NCI-H1048 (cell line): ENCODE data around the gene NNAT.

ENCODE experiments used
- DNase-seq: peaks from one replicate; lab custom pipeline; 2025; lab: John Stamatoyannopoulos, UW

NNAT gene

DNA sequence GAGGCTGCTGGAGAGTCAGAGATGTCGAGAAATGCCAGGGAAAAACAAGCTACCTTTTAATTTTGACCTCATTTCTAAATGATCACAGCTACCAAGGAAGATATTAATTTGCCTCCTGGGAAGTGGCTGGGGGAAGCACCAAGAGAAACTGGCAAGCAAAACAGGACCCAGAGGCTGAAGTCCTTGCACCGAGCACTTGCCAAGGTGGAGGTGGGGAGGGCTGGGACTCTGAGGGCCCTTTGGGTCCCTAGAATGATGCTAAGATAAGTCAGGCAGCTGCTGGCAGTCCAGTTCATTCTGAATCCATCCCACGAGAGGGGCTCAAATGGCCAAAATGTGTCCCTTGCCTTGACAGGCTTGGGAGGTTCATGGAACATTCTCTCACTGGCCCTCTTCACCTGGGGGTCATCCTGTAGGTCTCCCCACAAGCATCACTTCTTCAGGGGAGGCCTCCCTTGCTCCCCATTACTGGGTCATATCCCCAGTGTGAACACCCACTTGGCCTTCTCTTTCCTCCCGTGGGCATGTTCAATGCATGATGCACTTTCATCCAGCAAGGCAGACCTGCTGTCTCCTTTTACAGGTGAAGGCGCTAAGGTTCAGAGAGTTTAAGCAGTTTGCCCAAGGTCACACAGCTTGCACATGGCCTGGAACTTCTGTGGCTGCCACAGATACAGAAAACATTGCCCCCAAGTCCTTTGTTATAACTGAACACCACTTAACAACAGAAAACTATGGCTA lies 45.7 kb downstream of the NNAT start:
- DNase-seq = no peak

DNA sequence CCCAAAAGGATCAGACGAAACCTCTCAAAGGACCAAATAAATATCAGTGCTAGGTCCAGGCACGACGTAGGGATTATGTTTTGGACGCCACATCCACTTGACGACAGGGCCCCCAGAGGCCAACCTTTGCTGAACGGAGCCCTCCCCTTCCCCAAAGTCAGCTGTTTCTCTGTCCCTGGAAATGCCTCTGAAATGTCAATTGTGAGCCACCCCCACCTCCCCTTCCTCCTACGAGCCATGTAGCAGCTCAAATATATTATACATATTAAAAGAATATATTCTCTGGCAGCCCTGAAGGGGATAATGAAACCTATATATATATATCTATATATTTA lies 46.2 kb downstream of the NNAT start:
- no peak for DNase-seq

DNA sequence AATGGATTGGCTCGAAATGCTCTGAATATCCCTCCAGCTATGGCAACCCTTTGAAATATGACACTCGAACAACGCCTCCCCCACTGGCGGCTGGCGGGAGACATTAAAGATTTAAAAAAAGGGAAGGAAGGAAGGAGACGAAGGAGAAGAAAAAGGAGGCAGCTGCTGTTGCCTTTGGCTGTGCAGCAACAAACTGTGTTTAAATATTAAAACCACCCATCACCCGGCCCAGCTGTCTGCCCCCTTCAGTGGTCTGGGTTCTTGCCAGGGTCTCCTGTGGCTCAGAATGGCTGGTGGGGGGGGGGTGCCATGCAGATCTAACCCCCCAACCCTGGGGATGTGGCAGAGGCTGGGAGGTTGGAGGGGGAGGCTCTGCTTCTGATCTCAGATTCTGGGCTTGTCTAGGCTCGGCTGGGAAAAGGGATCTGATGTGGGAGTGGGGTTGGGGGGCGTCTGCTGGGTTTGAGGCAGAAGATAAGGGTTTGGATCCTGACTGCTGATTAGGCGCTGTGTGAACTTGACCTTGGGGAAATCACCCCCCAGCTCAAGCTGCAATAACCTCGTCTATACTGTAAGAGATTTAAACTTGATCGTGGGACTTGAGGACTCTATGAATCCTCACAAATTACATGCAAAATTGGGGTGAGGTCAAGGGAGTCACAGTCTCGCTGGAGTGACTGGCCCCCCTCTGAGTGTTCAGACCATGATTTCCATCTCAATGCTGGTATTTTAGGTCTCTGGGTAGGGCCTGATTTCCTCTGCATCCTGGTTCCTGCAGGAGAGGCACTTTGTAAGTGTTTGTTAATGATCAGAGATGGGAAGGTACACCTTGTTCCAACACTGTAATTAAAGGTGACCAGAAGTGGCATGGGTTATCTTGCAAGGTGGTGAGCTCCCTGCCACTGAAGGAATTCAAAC lies 46.9 kb downstream of the NNAT start:
- DNase-seq = no peak

DNA sequence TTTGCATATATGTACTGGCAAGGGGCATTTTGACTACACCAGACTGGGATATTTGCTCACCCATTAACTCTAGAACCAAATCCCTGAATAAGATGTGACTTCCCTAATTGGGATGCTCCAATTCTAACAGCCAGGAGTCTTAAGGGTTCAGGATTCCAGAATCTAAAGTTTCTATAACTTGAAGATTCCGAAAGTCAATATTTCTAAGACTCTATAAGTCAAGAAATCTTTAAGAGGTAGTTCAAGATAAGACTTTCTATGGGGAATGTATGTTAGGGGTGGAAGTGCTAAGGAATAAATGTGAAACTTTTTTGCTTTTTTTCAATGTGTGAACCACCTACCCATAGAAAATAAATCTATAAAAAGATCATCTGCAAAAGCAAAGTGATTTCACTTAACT lies 49.4 kb downstream of the NNAT start:
- DNase-seq = no peak

DNA sequence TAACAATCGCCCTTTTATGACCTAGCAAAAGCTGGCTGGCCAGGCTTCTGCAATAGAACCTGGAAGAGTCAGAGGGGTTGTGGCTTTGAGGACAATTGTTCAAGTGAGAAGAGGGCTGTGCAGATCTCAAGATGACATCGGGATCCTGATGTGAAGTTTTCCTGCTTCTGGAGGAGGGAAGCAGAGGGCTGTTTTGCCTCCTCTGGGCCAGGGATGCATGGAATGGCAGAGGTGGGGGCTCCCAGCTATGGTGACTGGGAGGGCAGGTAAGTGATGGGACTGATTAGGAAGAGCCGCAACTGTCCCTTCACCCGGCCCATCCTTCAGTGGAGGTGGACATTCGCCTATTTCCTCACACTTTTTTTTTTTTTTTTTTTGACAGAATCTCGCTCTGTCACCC lies 50.0 kb downstream of the NNAT start:
- no peak for DNase-seq
